Spleen (tissue), 7 donors: Measurements from ENCODE around the gene ZC3H7A.

ENCODE experiments used
- CTCF ChIP-seq, 11 experiments: fragments of 200-600 bp in 7 of 11; fragments of 450-650 bp in 4 of 11; sonication (generic) in 4 of 11; IDR thresholded peaks in 8 of 11; conservative IDR thresholded peaks in 3 of 11; 1 replicate in 7 of 11; 2 replicates in 4 of 11; pipeline versions ENCODE4 v1.4.0 to v1.8.0; 2016 to 2021; ENCODE audit warnings: antibody characterized with exemption in 11 of 11, inconsistent platforms in 4 of 11, mild to moderate bottlenecking in 1 of 11
- POLR2AphosphoS5 ChIP-seq, 3 donors: sonication (generic); formaldehyde crosslinking; IDR thresholded peaks; one replicate each; pipeline ENCODE4 v1.5.1; 2017; ENCODE audit warnings: antibody characterized with exemption in 3 of 3
- donor health status: DM: no; HTN: no; CAD: no; lungs with moderate emphysema.
- donor health status: DM: no; HTN: no; CAD: no.
- donor health status: DM: no; HTN: no; CAD: no.

GRCh38 chr16:11836650-11837244 lies 39.7 kb upstream of the ZC3H7A start:
- TF ChIP-seq CTCF (IDR thresholded peaks at IDR 0.05 in 8 of 11, conservative IDR thresholded peaks at IDR 0.05 in 3 of 11): no peak
- TF ChIP-seq POLR2AphosphoS5 (IDR thresholded peaks at IDR 0.05): no peak
